NCI-H1092 (cell line): ENCODE results near the gene NPIPA3.
"Not testable (repeated sequence)": the region's sequence is repeated elsewhere in the genome, so short reads cannot be mapped to it uniquely, and the experiment has no call there.

Experiments used
- DNase-seq: peaks from one replicate; lab custom pipeline; 2025; lab: John Stamatoyannopoulos, UW

NPIPA3 gene

GRCh38 chr16:14742273-14743128 lies 39.3 kb downstream of the NPIPA3 start, which contains the start of gene NPIPA2:
Gene NPIPA2 (plus strand): TSS chr16:14742533. CDS start chr16:14748066, 5,533 bp downstream.
- not testable (repeated sequence) for DNase-seq

GRCh38 chr16:14773654-14774053 lies 70.4 kb downstream of the NPIPA3 start:
- not testable (repeated sequence) for DNase-seq

GRCh38 chr16:14775624-14776023 lies 72.4 kb downstream of the NPIPA3 start:
- DNase-seq, result not testable (repeated sequence)
